Upper lobe of right lung (tissue), 1 donor: Measurements from ENCODE around the gene APOC1. TPM values are rescaled to one million over a fixed set of nuclear protein-coding genes. Genes with fewer than 3 reads are reported as not detected.

ENCODE experiments used
- ATAC-seq: fragments of 200-7000 bp; cut with Tn5 transposase; one replicate; pipeline ENCODE4 v1.9.1; 2020; ENCODE audit warnings: mild to moderate bottlenecking, moderate library complexity
- DNase-seq: peaks from one replicate; pipeline ENCODE4 v3.0.0-alpha.2; 2020
- H3K27ac ChIP-seq: fragments of 200-600 bp; one replicate; pipeline ENCODE4 v1.8.0; 2022
- H3K27me3 ChIP-seq: fragments of 200-600 bp; one replicate; pipeline ENCODE4 v1.8.0; 2022; ENCODE audit warnings: mild to moderate bottlenecking
- H3K36me3 ChIP-seq: fragments of 200-600 bp; one replicate; pipeline ENCODE4 v1.8.0; 2022
- H3K4me1 ChIP-seq: fragments of 200-600 bp; one replicate; pipeline ENCODE4 v1.8.0; 2022
- H3K4me3 ChIP-seq: fragments of 200-600 bp; one replicate; pipeline ENCODE4 v1.8.0; 2022; ENCODE audit warnings: mild to moderate bottlenecking
- H3K9me3 ChIP-seq: fragments of 200-600 bp; one replicate; pipeline ENCODE4 v1.8.0; 2022
- intact Hi-C: fragments of 100-400 bp; cut with DNase I; formaldehyde crosslinking; loops from one replicate; pipeline ENCODE4 v1.11.0; 2022
- total RNA-seq: library from RNA; stranded (reverse); fragmentation: NEBNext Ultra II Directional; extraction: Animal tissue kit (Norgen Biotek cat#: 25700); gene quantifications from one replicate; pipeline ENCODE4 v1.2.1, GENCODE V29; 2021
- TF ChIP-seq, protein P1 (sequence below): fragments of 200-600 bp; IDR thresholded peaks from one replicate; pipeline ENCODE4 v1.8.0; 2022; ENCODE audit warnings: antibody characterized with exemption
- donor health status: DM: no; HTN: yes; CAD: no; lungs with severe emphysema.

APOC1 gene
- total RNA-seq, 1 donor from 2014 or later: 558 TPM

DNA sequence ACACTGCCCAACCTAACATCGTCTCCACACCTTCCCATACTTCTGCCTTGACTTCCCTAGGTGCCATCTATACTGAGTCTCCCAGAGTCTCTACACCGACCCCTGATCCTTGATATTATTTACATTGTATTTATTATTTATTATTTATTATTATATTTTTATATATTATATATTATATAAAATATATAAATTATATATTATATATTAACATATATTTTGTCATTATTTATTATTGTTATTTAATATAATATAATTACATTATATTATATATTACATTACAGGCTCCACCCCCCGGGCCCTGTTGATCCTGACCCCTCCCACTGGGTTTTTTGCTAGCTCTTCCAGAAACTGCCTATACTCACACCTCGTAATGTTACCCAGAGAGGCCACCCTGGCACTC lies 41.7 kb upstream of the APOC1 start:
- no peak for DNase-seq
- peaks cover 77% of the 10 kb centered on the region for H3K36me3 ChIP-seq
- no peak for ATAC-seq
- intact Hi-C loops: no loop called here
- no peak overlapping the region for H3K4me3 ChIP-seq
- TF ChIP-seq, protein P1, sequence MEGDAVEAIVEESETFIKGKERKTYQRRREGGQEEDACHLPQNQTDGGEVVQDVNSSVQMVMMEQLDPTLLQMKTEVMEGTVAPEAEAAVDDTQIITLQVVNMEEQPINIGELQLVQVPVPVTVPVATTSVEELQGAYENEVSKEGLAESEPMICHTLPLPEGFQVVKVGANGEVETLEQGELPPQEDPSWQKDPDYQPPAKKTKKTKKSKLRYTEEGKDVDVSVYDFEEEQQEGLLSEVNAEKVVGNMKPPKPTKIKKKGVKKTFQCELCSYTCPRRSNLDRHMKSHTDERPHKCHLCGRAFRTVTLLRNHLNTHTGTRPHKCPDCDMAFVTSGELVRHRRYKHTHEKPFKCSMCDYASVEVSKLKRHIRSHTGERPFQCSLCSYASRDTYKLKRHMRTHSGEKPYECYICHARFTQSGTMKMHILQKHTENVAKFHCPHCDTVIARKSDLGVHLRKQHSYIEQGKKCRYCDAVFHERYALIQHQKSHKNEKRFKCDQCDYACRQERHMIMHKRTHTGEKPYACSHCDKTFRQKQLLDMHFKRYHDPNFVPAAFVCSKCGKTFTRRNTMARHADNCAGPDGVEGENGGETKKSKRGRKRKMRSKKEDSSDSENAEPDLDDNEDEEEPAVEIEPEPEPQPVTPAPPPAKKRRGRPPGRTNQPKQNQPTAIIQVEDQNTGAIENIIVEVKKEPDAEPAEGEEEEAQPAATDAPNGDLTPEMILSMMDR: no peak
- no peaks in the 10 kb centered on the region for H3K27me3 ChIP-seq
- H3K27ac ChIP-seq: no peak overlapping the region
- H3K9me3 ChIP-seq: no peaks in the 10 kb centered on the region
- H3K4me1 ChIP-seq: peaks cover 7% of the 10 kb centered on the region

DNA sequence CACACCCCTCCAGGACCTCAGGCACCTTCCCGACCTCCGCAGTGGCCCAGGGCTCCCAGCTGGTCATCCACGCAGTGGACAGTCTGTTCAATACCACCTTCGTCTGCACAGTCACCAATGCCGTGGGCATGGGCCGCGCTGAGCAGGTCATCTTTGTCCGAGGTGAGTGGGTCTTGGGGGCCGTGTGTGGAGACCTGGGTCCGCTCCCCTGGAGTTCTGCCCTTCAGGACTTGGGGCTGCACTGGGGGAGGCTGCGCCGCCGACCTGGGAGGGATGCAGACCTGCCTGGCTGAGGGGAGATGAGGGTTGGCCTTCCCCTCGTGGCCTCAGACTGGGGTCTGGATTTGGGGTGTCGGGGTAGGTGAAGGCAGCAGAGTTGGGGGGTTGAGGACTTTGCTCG lies 40.1 kb upstream of the APOC1 start:
- Histone ChIP-seq H3K27me3 (no peaks in the 10 kb centered on the region), H3K4me1 (peaks cover 7% of the 10 kb centered on the region), H3K4me3 (no peak overlapping the region), H3K36me3 (peaks cover 73% of the 10 kb centered on the region), H3K9me3 (no peaks in the 10 kb centered on the region), H3K27ac (no peak overlapping the region)
- intact Hi-C loops: no loop called here
- no peak for DNase-seq
- TF ChIP-seq, protein P1: no peak
- ATAC-seq: no peak

DNA sequence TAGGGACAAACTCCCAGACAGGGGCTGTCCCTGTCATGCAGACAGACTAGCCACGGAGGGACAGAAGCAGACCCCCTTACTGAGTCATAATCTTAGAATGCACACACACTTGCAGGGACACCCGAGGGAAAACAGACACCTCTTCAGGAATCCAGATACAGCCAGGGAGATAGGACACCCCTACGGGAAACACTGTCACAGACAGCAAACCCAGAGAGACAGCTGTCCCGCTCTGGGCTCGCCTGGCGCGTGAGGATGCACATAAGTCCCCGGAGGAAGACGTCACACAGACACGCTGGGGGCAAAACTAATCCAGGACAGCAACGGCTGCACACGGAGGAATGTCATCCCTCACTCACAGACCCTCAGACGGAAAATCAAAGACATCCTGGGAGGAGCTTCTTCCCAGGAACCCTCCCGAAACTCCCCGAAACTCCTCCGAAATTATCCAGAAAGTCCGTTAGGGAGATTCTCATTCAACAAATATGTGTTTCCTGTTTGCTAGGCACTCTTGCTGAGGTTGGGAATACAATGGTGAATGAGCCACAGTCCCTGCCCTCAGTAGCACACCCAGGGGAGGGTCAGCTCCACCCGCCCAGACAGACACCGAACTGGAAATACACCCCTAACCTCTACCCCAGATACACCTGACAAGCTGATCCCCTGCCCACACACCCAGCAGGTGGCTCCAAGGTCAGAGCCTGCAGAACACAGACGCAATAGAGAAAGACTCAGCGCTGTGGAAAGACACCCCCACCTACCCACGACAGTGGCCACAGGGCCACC lies 38.5 kb upstream of the APOC1 start:
- DNase-seq (no peak), ATAC-seq (no peak)
- Histone ChIP-seq H3K27me3 (no peaks in the 10 kb centered on the region), H3K4me1 (no peaks in the 10 kb centered on the region), H3K9me3 (no peaks in the 10 kb centered on the region), H3K27ac (no peak overlapping the region), H3K36me3 (peaks cover 63% of the 10 kb centered on the region), H3K4me3 (no peak overlapping the region)
- TF ChIP-seq, protein P1: no peak
- intact Hi-C loops: no loop called here

DNA sequence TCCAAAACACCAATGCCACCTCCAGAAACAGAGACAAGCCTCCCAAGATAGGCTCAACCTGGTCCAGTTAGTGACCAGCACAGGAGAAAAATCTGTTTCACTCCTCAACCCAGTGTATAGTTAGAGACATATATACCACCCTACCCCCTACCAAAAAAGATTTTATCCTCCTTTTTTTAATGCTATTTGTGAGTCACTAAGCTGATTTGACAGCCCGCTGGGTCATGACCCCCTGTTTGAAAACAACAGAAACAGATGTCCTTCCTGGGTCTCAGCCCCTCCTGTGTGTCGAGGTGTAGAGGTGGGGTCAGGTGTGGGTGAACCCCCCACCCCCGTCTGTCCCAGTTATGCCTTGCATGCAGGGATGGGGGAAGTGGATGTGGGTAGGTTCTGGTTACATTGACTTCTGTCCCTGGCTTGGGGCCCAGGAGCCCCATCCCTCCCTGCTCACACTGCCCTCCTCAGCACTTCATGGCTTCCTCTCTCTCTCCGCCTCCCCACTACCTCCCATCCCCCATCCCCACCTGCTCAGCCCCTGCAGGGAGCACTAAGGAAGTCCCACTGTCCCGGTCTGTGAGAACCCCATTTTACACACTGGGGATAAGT lies 37.4 kb upstream of the APOC1 start:
- no peaks in the 10 kb centered on the region for H3K4me1 ChIP-seq
- DNase-seq (no peak), ATAC-seq (no peak)
- no peaks in the 10 kb centered on the region for H3K9me3 ChIP-seq
- no peak overlapping the region for H3K4me3 ChIP-seq
- H3K36me3 ChIP-seq: peaks cover 56% of the 10 kb centered on the region
- H3K27ac ChIP-seq: no peak overlapping the region
- H3K27me3 ChIP-seq: no peaks in the 10 kb centered on the region
- intact Hi-C loops: no loop called here
- TF ChIP-seq, protein P1: no peak

DNA sequence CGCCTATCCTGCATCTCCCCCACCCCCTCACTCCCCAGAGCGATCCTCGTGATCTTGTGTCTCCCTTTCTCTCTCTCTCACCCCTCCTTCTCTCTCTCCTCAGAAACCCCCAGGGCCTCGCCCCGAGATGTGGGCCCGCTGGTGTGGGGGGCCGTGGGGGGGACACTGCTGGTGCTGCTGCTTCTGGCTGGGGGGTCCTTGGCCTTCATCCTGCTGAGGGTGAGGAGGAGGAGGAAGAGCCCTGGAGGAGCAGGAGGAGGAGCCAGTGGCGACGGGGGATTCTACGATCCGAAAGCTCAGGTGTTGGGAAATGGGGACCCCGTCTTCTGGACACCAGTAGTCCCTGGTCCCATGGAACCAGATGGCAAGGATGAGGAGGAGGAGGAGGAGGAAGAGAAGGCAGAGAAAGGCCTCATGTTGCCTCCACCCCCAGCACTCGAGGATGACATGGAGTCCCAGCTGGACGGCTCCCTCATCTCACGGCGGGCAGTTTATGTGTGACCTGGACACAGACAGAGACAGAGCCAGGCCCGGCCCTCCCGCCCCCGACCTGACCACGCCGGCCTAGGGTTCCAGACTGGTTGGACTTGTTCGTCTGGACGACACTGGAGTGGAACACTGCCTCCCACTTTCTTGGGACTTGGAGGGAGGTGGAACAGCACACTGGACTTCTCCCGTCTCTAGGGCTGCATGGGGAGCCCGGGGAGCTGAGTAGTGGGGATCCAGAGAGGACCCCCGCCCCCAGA lies 36.1 kb upstream of the APOC1 start:
- Histone ChIP-seq H3K27me3 (no peaks in the 10 kb centered on the region), H3K27ac (no peak overlapping the region), H3K36me3 (peaks cover 45% of the 10 kb centered on the region), H3K9me3 (no peaks in the 10 kb centered on the region), H3K4me3 (no peak overlapping the region), H3K4me1 (no peaks in the 10 kb centered on the region)
- no peak for ATAC-seq
- intact Hi-C loops: no loop called here
- TF ChIP-seq, protein P1: no peak
- no peak for DNase-seq
